ENCODE results near the gene RPS6KB2.

The RPS6KB2 gene

GRCh38 chr11:67429722-67430121, 1.4 kb downstream of the RPS6KB2 start:
- no peak for DNase-seq (ENCODE audit: low read depth)

- no peak for DNase-seq (ENCODE audit: low read depth)
Measured at GRCh38 chr11:67431346-67432249, 3.3 kb downstream of the RPS6KB2 start.

GRCh38 chr11:67432655-67433349, 4.5 kb downstream of the RPS6KB2 start:
- no peak for DNase-seq (ENCODE audit: low read depth)

GRCh38 chr11:67433536-67434394, 5.5 kb downstream of the RPS6KB2 start:
- DNase-seq (ENCODE audit: low read depth): no peak

GRCh38 chr11:67434395-67434881, 6.1 kb downstream of the RPS6KB2 start:
- DNase-seq (ENCODE audit: low read depth): no peak

- DNase-seq (ENCODE audit: low read depth): no peak
Measured at GRCh38 chr11:67435031-67435726, 6.9 kb downstream of the RPS6KB2 start.

- no peak for DNase-seq (ENCODE audit: low read depth)
Measured at GRCh38 chr11:67435727-67436458, 7.6 kb downstream of the RPS6KB2 start.

GRCh38 chr11:67436459-67437081, 8.3 kb downstream of the RPS6KB2 start:
- DNase-seq (ENCODE audit: low read depth): no peak

- DNase-seq (ENCODE audit: low read depth): no peak
Measured at GRCh38 chr11:67437082-67437808, 9.0 kb downstream of the RPS6KB2 start, which contains the start of gene PTPRCAP. Gene PTPRCAP, minus strand, starts transcription at chr11:67437682. Its CDS starts 63 bp downstream, at chr11:67437619.

- no peak for DNase-seq (ENCODE audit: low read depth)
Measured at GRCh38 chr11:67437809-67438157, 9.5 kb downstream of the RPS6KB2 start.

GRCh38 chr11:67438158-67438902, 10.0 kb downstream of the RPS6KB2 start:
- DNase-seq (ENCODE audit: low read depth): no peak

GRCh38 chr11:67439321-67440228, 11.3 kb downstream of the RPS6KB2 start:
- DNase-seq (ENCODE audit: low read depth): no peak

- DNase-seq (ENCODE audit: low read depth): no peak
Measured at GRCh38 chr11:67440229-67441097, 12.2 kb downstream of the RPS6KB2 start.

- no peak for DNase-seq (ENCODE audit: low read depth)
Measured at GRCh38 chr11:67441098-67441563, 12.8 kb downstream of the RPS6KB2 start.

- DNase-seq (ENCODE audit: low read depth): no peak
Measured at GRCh38 chr11:67441731-67442351, 13.5 kb downstream of the RPS6KB2 start.

Measured in HS-27A (cell line).